ENCODE measurements around the gene ZNF93. TPM values are rescaled to one million over a fixed set of nuclear protein-coding genes. Genes with fewer than 3 reads are reported as not detected.

Gene ZNF93
- total and polyA plus RNA-seq, 2 of the 4 experiments (the other 2 are of a cell fraction), result 3.7 to 10.6 TPM

- in situ Hi-C loops (cut with MboI; ENCODE audit: low sequenced_read_pairs), result no loop called here
- Histone ChIP-seq H2BK5ac (ENCODE audit: low read depth, low read length, poor library complexity, severe bottlenecking) (no peak overlapping the region), H4K8ac (ENCODE audit: low read depth in 2 of 2, low read length in 2 of 2) (no peak overlapping the region), H3K23ac (ENCODE audit: low read depth, low read length) (no peak overlapping the region), H3K4me3 (ENCODE audit: insufficient read depth, low read depth, low read length) (no peak overlapping the region), H2BK20ac (ENCODE audit: low read depth, low read length) (no peak overlapping the region), H3K27me3 (ENCODE audit: control insufficient read depth, insufficient read depth, low read length) (no peaks in the 10 kb centered on the region), H2BK15ac (ENCODE audit: low read depth, low read length) (no peak overlapping the region), H4K20me1 (ENCODE audit: insufficient read depth, low read length) (no peaks in the 10 kb centered on the region), H3K9me3 (ENCODE audit: control insufficient read depth, insufficient read depth, low read length) (peaks cover 38% of the 10 kb centered on the region), H4K91ac (ENCODE audit: insufficient read depth, low read depth, low read length) (no peak overlapping the region), H3K4me2 (ENCODE audit: low read depth, low read length) (no peak overlapping the region), H3K56ac (ENCODE audit: extremely low read depth, insufficient read depth, low read length) (no peak overlapping the region), H2AFZ (replicated peaks; ENCODE audit: low read length, poor library complexity) (no peak overlapping the region), H3K79me1 (ENCODE audit: low read depth in 1 of 2, low read length in 2 of 2) (peaks cover 0 to 2% of the 10 kb centered on the region in 2 experiments; a peak in 1 of 4 replicates), H4K5ac (ENCODE audit: low read depth, low read length) (no peak overlapping the region), H2AK9ac (replicated peaks; ENCODE audit: low read depth, low read length, poor library complexity) (no peak overlapping the region), H3K4me1 (ENCODE audit: control insufficient read depth, insufficient read depth, low read length) (no peaks in the 10 kb centered on the region), H3K14ac (replicated peaks; ENCODE audit: low read depth, low read length) (no peak overlapping the region), H3K9me1 (ENCODE audit: insufficient read depth, low read length) (no peaks in the 10 kb centered on the region), H3K18ac (ENCODE audit: low read depth, low read length) (no peak overlapping the region), H3K9ac (ENCODE audit: low read depth, low read length) (no peak overlapping the region), H3K4ac (ENCODE audit: low read depth, low read length) (no peak overlapping the region), H3K27ac (ENCODE audit: insufficient read depth, low read length) (no peak overlapping the region), H2BK120ac (ENCODE audit: low read depth, low read length) (no peak overlapping the region), H3K36me3 (ENCODE audit: control insufficient read depth, insufficient read depth, low read length) (peaks cover 33% of the 10 kb centered on the region), H2AK5ac (ENCODE audit: low read depth, low read length) (no peak overlapping the region)
- no CpG with 5 or more reads among the region's 1 CpG for WGBS, 2 experiments (ENCODE audit: extremely low coverage in 2 of 2, insufficient read length in 1 of 2)
- ChIA-PET POLR2A (ENCODE audit: unreplicated experiment) (interaction anchor here (0.6 kb wide), 1 partner anchor 15 kb away, joined by 4 read pairs; no protein-coding TSS in a partner anchor), CTCF (no interaction called here)
- TF ChIP-seq CEBPB (IDR thresholded peaks at IDR 0.05; ENCODE audit: low read depth, low read length) (peak; percentile 55), USF2 (IDR thresholded peaks at IDR 0.05; ENCODE audit: low read depth, low read length) (no peak), MAZ (IDR thresholded peaks at IDR 0.05; ENCODE audit: borderline replicate concordance, low read depth, low read length) (no peak), MXI1 (IDR thresholded peaks at IDR 0.05; ENCODE audit: borderline replicate concordance, low read depth, low read length) (no peak), RCOR1 (IDR thresholded peaks at IDR 0.05; ENCODE audit: insufficient replicate concordance, low read length) (no peak), ELK1 (IDR thresholded peaks at IDR 0.05; ENCODE audit: borderline replicate concordance, low read depth, low read length) (no peak), SMC3 (IDR thresholded peaks at IDR 0.05; ENCODE audit: low read depth, low read length) (no peak), CTCF (conservative IDR thresholded peaks at IDR 0.05; ENCODE audit: low read depth, low read length) (no peak)
- intact Hi-C loops (cut with micrococcal nuclease), result loop anchor here (2.0 kb wide), 1 partner anchor 42 kb away; no protein-coding TSS in a partner anchor
- DNase-seq (no peak), ATAC-seq (ENCODE audit: low read depth) (no peak)
- no TSS peak for BruUV-seq (replicated peaks)
- dilution Hi-C loops (cut with HindIII; ENCODE audit: low sequenced_read_pairs, unreplicated experiment), result no loop called here
Observed at GRCh38 chr19:19884583-19884982, 16.2 kb upstream of the ZNF93 start.
